Measurements from ENCODE around the gene KIRREL1. TPM values are rescaled to one million over a fixed set of nuclear protein-coding genes. Genes with fewer than 3 reads are reported as not detected.

The KIRREL1 gene
- total and polyA plus RNA-seq, 2 of the 8 experiments (the other 6 are each of a cell fraction or from before 2014, with no cell fraction given) = 14.2 to 39.0 TPM

DNA sequence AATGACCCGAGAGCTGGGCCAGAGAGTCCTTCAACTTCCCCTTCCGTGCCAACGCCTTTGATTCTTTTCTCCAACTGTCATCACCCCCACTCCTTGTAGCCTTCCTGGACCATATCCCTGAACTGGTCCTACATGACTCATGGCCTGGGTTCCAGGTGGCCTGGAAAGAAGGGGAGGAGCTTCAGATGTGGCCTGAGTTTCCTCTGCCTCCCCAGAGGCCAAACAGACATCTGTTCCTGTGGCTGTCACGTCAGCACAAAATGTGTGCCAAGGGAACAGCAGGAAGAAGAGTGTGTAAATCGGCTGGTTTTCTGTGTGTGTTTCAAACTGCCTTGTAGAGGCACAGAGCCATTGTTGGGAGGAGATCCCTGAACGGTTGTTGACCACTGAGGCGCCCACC, 24.9 kb upstream of the KIRREL1 start:
- Histone ChIP-seq H3K27ac (ENCODE audit: low read depth, low read length) (no peak overlapping the region), H4K20me1 (replicated peaks in 1 of 2; ENCODE audit: control insufficient read depth in 1 of 2, insufficient read depth in 2 of 2, low read length in 2 of 2) (no peaks in the 10 kb centered on the region), H3K79me2 (ENCODE audit: control insufficient read depth in 1 of 2, insufficient read depth in 2 of 2, low read length in 2 of 2) (no peaks in the 10 kb centered on the region), H4K5ac (ENCODE audit: insufficient read length, low read depth, low read length) (no peak overlapping the region), H3K9ac (replicated peaks in 1 of 4; ENCODE audit: extremely low read depth in 1 of 4, low read depth in 3 of 4, low read length in 3 of 4) (no peak overlapping the region), H3K14ac (ENCODE audit: insufficient read length) (no peak overlapping the region), H3K4me3 (ENCODE audit: extremely low read depth in 1 of 4, insufficient read depth in 2 of 4, low read depth in 3 of 4, low read length in 4 of 4) (no peak overlapping the region), H3K27me3 (replicated peaks in 1 of 4; ENCODE audit: control insufficient read depth in 3 of 4, extremely low read depth in 1 of 4, insufficient read depth in 3 of 4, low read length in 3 of 4) (no peaks in the 10 kb centered on the region), H3K18ac (ENCODE audit: extremely low read depth, low read length) (no peak overlapping the region), H2BK5ac (ENCODE audit: low read depth, low read length) (no peak overlapping the region), H3K9me3 (ENCODE audit: insufficient read depth in 2 of 2, low read depth in 1 of 2, low read length in 1 of 2) (peaks cover 18 to 20% of the 10 kb centered on the region in 2 experiments), H4K91ac (replicated peaks; ENCODE audit: insufficient read length, low read length) (no peak overlapping the region), H2BK20ac (ENCODE audit: low read length) (no peak overlapping the region), H3K79me1 (ENCODE audit: low read depth, low read length) (no peaks in the 10 kb centered on the region), H2AFZ (ENCODE audit: low read length) (no peak overlapping the region), H3K36me3 (ENCODE audit: control insufficient read depth in 2 of 4, insufficient read depth in 4 of 4, low read length in 3 of 4) (no peaks in the 10 kb centered on the region), H4K8ac (ENCODE audit: extremely low read depth, insufficient read depth, low read length) (no peak overlapping the region; the same call in 1 of the 2 replicates), H2BK15ac (ENCODE audit: low read length) (0 out of 2 replicates have a peak overlapping the region, but pooled peaks have one; percentile 13), H3K4me1 (replicated peaks in 1 of 4; ENCODE audit: control insufficient read depth in 3 of 4, insufficient read depth in 4 of 4, low read length in 3 of 4) (peaks cover 0 to 8% (median 1%) of the 10 kb centered on the region in 4 experiments; a peak in 3 of 7 replicates), H2BK12ac (ENCODE audit: low read depth, low read length) (no peak overlapping the region), H2AK5ac (ENCODE audit: low read depth, low read length) (no peak overlapping the region), H3K23ac (ENCODE audit: insufficient read length) (no peak overlapping the region), H3K56ac (replicated peaks; ENCODE audit: insufficient read length, low read depth, low read length) (no peak overlapping the region), H3K4ac (replicated peaks; ENCODE audit: insufficient read length, low read depth, low read length) (no peak overlapping the region), H3K23me2 (ENCODE audit: low read depth, low read length) (no peaks in the 10 kb centered on the region), H3K4me2 (ENCODE audit: insufficient read depth in 1 of 2, low read depth in 2 of 2, low read length in 2 of 2) (no peak overlapping the region), H2BK120ac (replicated peaks; ENCODE audit: low read depth, low read length) (no peak overlapping the region)
- no peak for TF ChIP-seq SIRT6 (IDR thresholded peaks at IDR 0.05; ENCODE audit: low read length)
- no peak for TF ChIP-seq SIX5 (IDR thresholded peaks at IDR 0.05; ENCODE audit: low read depth, low read length)
- no peak for TF ChIP-seq CHD1 (IDR thresholded peaks at IDR 0.05; ENCODE audit: low read depth, low read length)
- TF ChIP-seq TAF7 (optimal IDR thresholded peaks at IDR 0.05; ENCODE audit: borderline replicate concordance, low read depth, low read length) = no peak
- no peak for TF ChIP-seq RBBP5 (IDR thresholded peaks at IDR 0.05; ENCODE audit: borderline replicate concordance, low read depth, low read length)
- TF ChIP-seq SRF (IDR thresholded peaks at IDR 0.05; ENCODE audit: low read depth, low read length) = no peak
- TF ChIP-seq, protein P1, sequence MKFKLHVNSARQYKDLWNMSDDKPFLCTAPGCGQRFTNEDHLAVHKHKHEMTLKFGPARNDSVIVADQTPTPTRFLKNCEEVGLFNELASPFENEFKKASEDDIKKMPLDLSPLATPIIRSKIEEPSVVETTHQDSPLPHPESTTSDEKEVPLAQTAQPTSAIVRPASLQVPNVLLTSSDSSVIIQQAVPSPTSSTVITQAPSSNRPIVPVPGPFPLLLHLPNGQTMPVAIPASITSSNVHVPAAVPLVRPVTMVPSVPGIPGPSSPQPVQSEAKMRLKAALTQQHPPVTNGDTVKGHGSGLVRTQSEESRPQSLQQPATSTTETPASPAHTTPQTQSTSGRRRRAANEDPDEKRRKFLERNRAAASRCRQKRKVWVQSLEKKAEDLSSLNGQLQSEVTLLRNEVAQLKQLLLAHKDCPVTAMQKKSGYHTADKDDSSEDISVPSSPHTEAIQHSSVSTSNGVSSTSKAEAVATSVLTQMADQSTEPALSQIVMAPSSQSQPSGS (IDR thresholded peaks at IDR 0.05; ENCODE audit: low read length) = no peak
- no peak for TF ChIP-seq BACH1 (IDR thresholded peaks at IDR 0.05; ENCODE audit: low read length)
- TF ChIP-seq SAP30 (IDR thresholded peaks at IDR 0.05; ENCODE audit: insufficient read depth, insufficient replicate concordance, low read length) = no peak
- no peak for TF ChIP-seq TAF1 (IDR thresholded peaks at IDR 0.05; ENCODE audit: low read depth, low read length)
- ChIA-PET POLR2A (ENCODE audit: partially characterized antibody) (interaction anchor here (1.4 to 1.8 kb wide), 2 partner anchors 24 to 109 kb away, joined by 3 to 4 read pairs; no protein-coding TSS in a partner anchor), CTCF (ENCODE audit: partially characterized antibody) (interaction anchor here (0.7 to 53.4 kb wide), 23 partner anchors 9 to 1120 kb away, joined by 3 to 2918 read pairs (median 6); partner anchors contain the start of gene KIRREL1)
- DNase-seq (ENCODE audit: low read depth in 1 of 2, low spot score in 2 of 2) (no peak), FAIRE-seq (no peak)
- 76% methylated on average over 7 of the region's 7 CpGs; no CpG with 5 or more reads in 1 of the 2 experiments for WGBS, 2 experiments (ENCODE audit: extremely low coverage in 1 of 2, insufficient coverage in 1 of 2, insufficient read length in 1 of 2, insufficient replicate concordance in 2 of 2, low coverage in 1 of 2, low lambda C conversion rate in 2 of 2, missing lambda C conversion rate in 1 of 2)
